ENCODE data around the gene TREML4. TPM values are rescaled to one million over a fixed set of nuclear protein-coding genes. Genes with fewer than 3 reads are reported as not detected.
"Not testable (repeated sequence)": the region's sequence is repeated elsewhere in the genome, so short reads cannot be mapped to it uniquely, and the experiment has no call there.

The TREML4 gene
- total and polyA plus RNA-seq, 2 donors: 0.25 TPM; not detected in 1

GRCh38 chr6:41239467-41240159 lies 11.5 kb downstream of the TREML4 start:
- peaks cover 0 to 6% of the 10 kb centered on the region in 2 donors for H3K27me3 ChIP-seq (ENCODE audit: control insufficient read depth in 2 of 2, insufficient read depth in 1 of 2, low read length in 1 of 2)
- no peak for DNase-seq (ENCODE audit: low read depth in 6 of 9, low spot score in 9 of 9)
- H3K4me1 ChIP-seq (ENCODE audit: control insufficient read depth in 2 of 2, insufficient read depth in 2 of 2, low read length in 2 of 2): no peaks in the 10 kb centered on the region
- H3K4me3 ChIP-seq (ENCODE audit: low read length in 2 of 2): no peak overlapping the region
- 85% methylated on average over 22 of the region's 22 CpGs for WGBS
- H3K27ac ChIP-seq (ENCODE audit: low read depth in 1 of 2, low read length in 1 of 2): no peak overlapping the region
- H3K36me3 ChIP-seq (ENCODE audit: control insufficient read depth in 2 of 2, insufficient read depth in 2 of 2, low read length in 1 of 2): no peaks in the 10 kb centered on the region
- H3K9me3 ChIP-seq (ENCODE audit: control insufficient read depth in 2 of 2, insufficient read depth in 1 of 2, low read length in 1 of 2): no peaks in the 10 kb centered on the region

GRCh38 chr6:41246529-41246928 lies 18.4 kb downstream of the TREML4 start:
- not testable (repeated sequence) for H3K27me3 ChIP-seq (ENCODE audit: control insufficient read depth in 2 of 2, insufficient read depth in 1 of 2, low read length in 1 of 2); H3K9me3 ChIP-seq (ENCODE audit: control insufficient read depth in 2 of 2, insufficient read depth in 1 of 2, low read length in 1 of 2); H3K36me3 ChIP-seq (ENCODE audit: control insufficient read depth in 2 of 2, insufficient read depth in 2 of 2, low read length in 1 of 2); DNase-seq (ENCODE audit: low read depth in 6 of 9, low spot score in 9 of 9); H3K4me3 ChIP-seq (ENCODE audit: low read length in 2 of 2); H3K27ac ChIP-seq (ENCODE audit: low read depth in 1 of 2, low read length in 1 of 2)
- H3K4me1 ChIP-seq (ENCODE audit: control insufficient read depth in 2 of 2, insufficient read depth in 2 of 2, low read length in 2 of 2): peaks cover 11 to 14% of the 10 kb centered on the region in 2 donors
- over 99% methylated on average over 4 of the region's 4 CpGs for WGBS

GRCh38 chr6:41247288-41247865 lies 19.2 kb downstream of the TREML4 start:
- Histone ChIP-seq H3K27ac (ENCODE audit: low read depth in 1 of 2, low read length in 1 of 2) (peak overlapping the region in 1 of 2 donors; percentile 26), H3K36me3 (ENCODE audit: control insufficient read depth in 2 of 2, insufficient read depth in 2 of 2, low read length in 1 of 2) (no peaks in the 10 kb centered on the region), H3K9me3 (ENCODE audit: control insufficient read depth in 2 of 2, insufficient read depth in 1 of 2, low read length in 1 of 2) (peaks cover 0 to 5% of the 10 kb centered on the region in 2 donors), H3K27me3 (ENCODE audit: control insufficient read depth in 2 of 2, insufficient read depth in 1 of 2, low read length in 1 of 2) (no peaks in the 10 kb centered on the region), H3K4me3 (ENCODE audit: low read length in 2 of 2) (no peak overlapping the region), H3K4me1 (ENCODE audit: control insufficient read depth in 2 of 2, insufficient read depth in 2 of 2, low read length in 2 of 2) (peaks cover 11 to 14% of the 10 kb centered on the region in 2 donors)
- DNase-seq (ENCODE audit: low read depth in 6 of 9, low spot score in 9 of 9): peak in 2 of 9 donors; percentile 10 to 38
- WGBS: 9% methylated on average over 9 of the region's 9 CpGs

DNA sequence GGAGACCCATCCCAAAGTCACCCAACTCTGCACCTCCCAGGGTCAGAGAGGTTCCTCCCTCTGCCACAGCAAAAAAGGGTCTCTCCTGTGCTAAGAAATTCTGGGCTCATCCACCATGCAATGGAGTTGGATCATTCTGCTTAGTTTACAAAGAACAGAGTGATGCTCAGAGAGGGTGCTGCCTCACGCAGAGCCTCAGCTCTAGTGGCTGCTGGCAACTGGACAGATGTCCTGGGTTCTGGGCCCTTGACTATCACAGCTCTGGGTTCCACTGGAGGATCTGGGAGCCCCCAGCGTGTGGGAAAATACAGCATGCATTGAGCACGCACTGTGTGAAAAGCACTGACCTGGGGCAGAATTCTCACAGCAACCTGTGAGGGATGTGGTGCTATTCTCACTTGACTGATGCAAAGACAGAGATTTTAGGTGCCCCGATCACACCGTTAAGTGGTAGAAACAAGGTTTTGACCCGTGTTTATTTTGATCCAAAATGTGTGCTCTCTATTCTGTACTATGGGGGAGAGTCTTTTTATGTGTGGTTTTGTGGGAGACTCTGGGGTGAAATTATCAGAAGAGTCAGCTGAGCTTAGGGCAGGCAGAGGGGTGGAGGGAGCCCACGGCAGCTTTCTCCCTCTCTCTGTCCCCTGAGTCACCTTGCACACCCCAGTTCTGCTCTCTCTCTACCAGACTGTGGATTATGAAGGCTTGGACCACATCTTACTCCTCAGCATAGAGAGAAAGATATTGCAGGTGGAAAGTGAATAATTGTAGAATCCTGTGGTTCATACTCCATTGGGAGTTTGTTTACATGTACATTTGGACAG lies 19.9 kb downstream of the TREML4 start:
- H3K27ac ChIP-seq (ENCODE audit: low read depth in 1 of 2, low read length in 1 of 2): peak overlapping the region in 1 of 2 donors; percentile 26
- 79% methylated on average over 7 of the region's 7 CpGs for WGBS

GRCh38 chr6:41252401-41253169 lies 24.4 kb downstream of the TREML4 start:
- no peak overlapping the region for H3K27ac ChIP-seq (ENCODE audit: low read depth in 1 of 2, low read length in 1 of 2)
- no peaks in the 10 kb centered on the region for H3K9me3 ChIP-seq (ENCODE audit: control insufficient read depth in 2 of 2, insufficient read depth in 1 of 2, low read length in 1 of 2)
- H3K36me3 ChIP-seq (ENCODE audit: control insufficient read depth in 2 of 2, insufficient read depth in 2 of 2, low read length in 1 of 2): no peaks in the 10 kb centered on the region
- 89% methylated on average over 3 of the region's 3 CpGs for WGBS
- no peak for DNase-seq (ENCODE audit: low read depth in 6 of 9, low spot score in 9 of 9)
- H3K4me1 ChIP-seq (ENCODE audit: control insufficient read depth in 2 of 2, insufficient read depth in 2 of 2, low read length in 2 of 2): peaks cover 5 to 7% of the 10 kb centered on the region in 2 donors
- no peaks in the 10 kb centered on the region for H3K27me3 ChIP-seq (ENCODE audit: control insufficient read depth in 2 of 2, insufficient read depth in 1 of 2, low read length in 1 of 2)
- no peak overlapping the region for H3K4me3 ChIP-seq (ENCODE audit: low read length in 2 of 2)

More for the DNA sequence above, 19.9 kb downstream of the TREML4 start:
- Histone ChIP-seq H3K36me3 (ENCODE audit: control insufficient read depth in 2 of 2, insufficient read depth in 2 of 2, low read length in 1 of 2) (no peaks in the 10 kb centered on the region), H3K4me3 (ENCODE audit: low read length in 2 of 2) (no peak overlapping the region), H3K27me3 (ENCODE audit: control insufficient read depth in 2 of 2, insufficient read depth in 1 of 2, low read length in 1 of 2) (no peaks in the 10 kb centered on the region), H3K4me1 (ENCODE audit: control insufficient read depth in 2 of 2, insufficient read depth in 2 of 2, low read length in 2 of 2) (peaks cover 11 to 14% of the 10 kb centered on the region in 2 donors), H3K9me3 (ENCODE audit: control insufficient read depth in 2 of 2, insufficient read depth in 1 of 2, low read length in 1 of 2) (peaks cover 0 to 5% of the 10 kb centered on the region in 2 donors)
- no peak for DNase-seq (ENCODE audit: low read depth in 6 of 9, low spot score in 9 of 9)

GRCh38 chr6:41255110-41255509 lies 27.0 kb downstream of the TREML4 start:
- no peak overlapping the region for H3K27ac ChIP-seq (ENCODE audit: low read depth in 1 of 2, low read length in 1 of 2)
- peaks cover 0 to 5% of the 10 kb centered on the region in 2 donors for H3K9me3 ChIP-seq (ENCODE audit: control insufficient read depth in 2 of 2, insufficient read depth in 1 of 2, low read length in 1 of 2)
- no peaks in the 10 kb centered on the region for H3K27me3 ChIP-seq (ENCODE audit: control insufficient read depth in 2 of 2, insufficient read depth in 1 of 2, low read length in 1 of 2)
- no peak overlapping the region for H3K4me3 ChIP-seq (ENCODE audit: low read length in 2 of 2)
- DNase-seq (ENCODE audit: low read depth in 6 of 9, low spot score in 9 of 9): no peak
- H3K36me3 ChIP-seq (ENCODE audit: control insufficient read depth in 2 of 2, insufficient read depth in 2 of 2, low read length in 1 of 2): no peaks in the 10 kb centered on the region
- H3K4me1 ChIP-seq (ENCODE audit: control insufficient read depth in 2 of 2, insufficient read depth in 2 of 2, low read length in 2 of 2): no peaks in the 10 kb centered on the region

GRCh38 chr6:41255638-41256246 lies 27.6 kb downstream of the TREML4 start:
- H3K36me3 ChIP-seq (ENCODE audit: control insufficient read depth in 2 of 2, insufficient read depth in 2 of 2, low read length in 1 of 2): no peaks in the 10 kb centered on the region
- no peak for DNase-seq (ENCODE audit: low read depth in 6 of 9, low spot score in 9 of 9)
- no peak overlapping the region for H3K27ac ChIP-seq (ENCODE audit: low read depth in 1 of 2, low read length in 1 of 2)
- H3K9me3 ChIP-seq (ENCODE audit: control insufficient read depth in 2 of 2, insufficient read depth in 1 of 2, low read length in 1 of 2): peaks cover 0 to 5% of the 10 kb centered on the region in 2 donors
- 75% methylated on average over 5 of the region's 5 CpGs for WGBS
- no peak overlapping the region for H3K4me3 ChIP-seq (ENCODE audit: low read length in 2 of 2)
- H3K4me1 ChIP-seq (ENCODE audit: control insufficient read depth in 2 of 2, insufficient read depth in 2 of 2, low read length in 2 of 2): no peaks in the 10 kb centered on the region
- H3K27me3 ChIP-seq (ENCODE audit: control insufficient read depth in 2 of 2, insufficient read depth in 1 of 2, low read length in 1 of 2): no peaks in the 10 kb centered on the region

GRCh38 chr6:41256383-41256782 lies 28.2 kb downstream of the TREML4 start:
- H3K27ac ChIP-seq (ENCODE audit: low read depth in 1 of 2, low read length in 1 of 2): no peak overlapping the region
- 90% methylated on average over 1 of the region's 1 CpG for WGBS
- H3K9me3 ChIP-seq (ENCODE audit: control insufficient read depth in 2 of 2, insufficient read depth in 1 of 2, low read length in 1 of 2): peaks cover 0 to 5% of the 10 kb centered on the region in 2 donors
- no peak overlapping the region for H3K4me3 ChIP-seq (ENCODE audit: low read length in 2 of 2)
- no peak for DNase-seq (ENCODE audit: low read depth in 6 of 9, low spot score in 9 of 9)
- H3K4me1 ChIP-seq (ENCODE audit: control insufficient read depth in 2 of 2, insufficient read depth in 2 of 2, low read length in 2 of 2): no peaks in the 10 kb centered on the region
- H3K27me3 ChIP-seq (ENCODE audit: control insufficient read depth in 2 of 2, insufficient read depth in 1 of 2, low read length in 1 of 2): no peaks in the 10 kb centered on the region
- no peaks in the 10 kb centered on the region for H3K36me3 ChIP-seq (ENCODE audit: control insufficient read depth in 2 of 2, insufficient read depth in 2 of 2, low read length in 1 of 2)
